HuH-7 (cell line): ENCODE measurements around the gene HDAC4.

Experiments used
- DNase-seq: peaks from one replicate; pipeline ENCODE4 v3.0.0; 2011; ENCODE audit warnings: low spot score

HDAC4 gene

GRCh38 chr2:239167766-239168444, 232.9 kb downstream of the HDAC4 start:
- no peak for DNase-seq

DNA sequence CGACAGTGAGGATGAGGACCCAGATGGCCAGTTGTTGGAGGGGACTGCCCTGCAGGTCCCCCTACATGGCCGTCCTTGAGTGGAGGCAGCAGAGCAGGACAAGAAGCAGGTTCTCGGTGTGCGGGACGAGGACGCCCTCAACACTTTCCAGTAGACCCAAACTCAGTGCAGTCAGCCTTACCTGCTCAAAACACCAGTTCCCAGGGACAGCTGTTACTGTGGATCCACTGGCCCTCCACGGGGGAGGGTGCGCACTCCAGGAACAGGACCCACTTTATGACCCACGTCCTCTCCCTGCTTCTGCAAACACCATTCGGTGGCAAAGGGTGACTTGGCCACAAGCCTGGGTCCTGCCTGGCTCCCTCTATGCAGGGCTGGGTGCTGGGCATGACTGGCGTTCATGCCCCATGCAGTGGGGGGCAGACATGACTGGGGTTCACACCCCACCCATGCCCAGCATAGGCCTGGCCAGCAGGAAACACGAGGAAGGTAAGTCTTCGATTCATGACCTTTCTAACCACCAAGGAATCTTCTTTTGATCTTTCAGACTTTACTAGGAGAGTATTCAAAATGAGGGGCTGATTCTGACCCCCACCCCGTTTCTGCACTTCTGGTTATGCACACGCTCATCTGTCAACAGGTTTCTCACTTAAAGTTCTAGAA, 233.7 kb downstream of the HDAC4 start:
- DNase-seq: no peak

DNA sequence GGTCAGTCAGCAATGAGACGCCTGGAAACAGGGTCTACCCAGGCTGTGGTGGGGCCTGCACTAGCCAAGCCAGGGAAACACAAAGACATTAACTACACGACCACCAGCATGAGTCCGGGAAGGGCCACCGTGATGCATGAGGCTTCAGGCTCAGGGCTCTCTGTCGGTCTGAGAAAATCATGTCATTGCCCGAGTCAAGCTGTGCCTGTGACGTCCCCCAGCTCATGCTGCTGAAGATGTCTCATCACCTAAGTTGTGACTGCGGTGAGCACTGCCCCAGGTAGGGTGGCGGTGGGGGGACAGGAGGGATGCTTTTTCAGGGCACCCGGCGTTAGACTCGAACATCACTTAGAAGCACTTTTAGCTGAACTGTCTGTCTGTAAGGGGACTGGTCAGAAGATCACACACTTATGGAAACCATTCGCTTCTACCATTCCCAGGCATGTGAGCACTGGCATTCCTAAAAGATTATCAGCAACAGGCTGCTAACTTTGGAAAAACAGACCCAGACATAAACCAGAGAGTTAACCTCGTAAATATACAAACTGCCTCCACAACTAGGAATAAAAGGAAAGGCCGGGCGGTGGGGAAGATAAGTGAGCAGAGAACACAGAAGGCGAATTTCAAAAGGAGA, 234.5 kb downstream of the HDAC4 start:
- DNase-seq: no peak

- DNase-seq: no peak
Observed at GRCh38 chr2:239165206-239165831, 235.5 kb downstream of the HDAC4 start.

- no peak for DNase-seq
Observed at GRCh38 chr2:239164335-239164871, 236.4 kb downstream of the HDAC4 start.

DNA sequence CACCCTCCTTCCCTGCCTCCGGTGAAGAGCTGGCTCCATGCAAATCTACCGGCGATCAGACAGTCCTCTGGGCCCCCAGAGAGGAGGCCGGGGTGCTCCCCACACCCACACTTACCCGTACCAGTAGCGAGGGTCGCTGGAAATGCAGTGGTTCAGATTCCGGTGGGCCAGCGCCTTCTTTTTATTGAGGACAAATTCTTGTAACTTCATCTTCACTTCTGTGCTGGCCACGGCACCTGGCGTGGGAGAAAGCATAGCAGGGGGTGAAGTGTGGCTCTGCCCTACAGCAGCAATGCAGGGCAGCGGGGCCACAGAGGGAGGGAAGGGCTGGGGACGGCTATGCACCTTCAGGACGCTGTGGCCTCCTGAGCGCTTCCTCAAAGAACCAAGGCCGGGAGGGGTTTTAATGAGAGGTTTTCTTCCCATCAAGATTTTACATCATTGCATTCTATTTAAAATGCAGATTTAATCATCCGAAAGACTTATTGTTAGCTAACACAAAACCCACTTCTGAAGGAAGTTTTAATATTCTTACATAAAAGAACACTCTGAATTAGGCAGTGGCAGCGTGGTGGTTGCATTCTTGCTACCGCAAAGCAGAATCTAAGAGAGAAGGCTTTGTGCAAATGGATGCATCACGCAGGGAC, 237.0 kb downstream of the HDAC4 start:
- DNase-seq: no peak

DNA sequence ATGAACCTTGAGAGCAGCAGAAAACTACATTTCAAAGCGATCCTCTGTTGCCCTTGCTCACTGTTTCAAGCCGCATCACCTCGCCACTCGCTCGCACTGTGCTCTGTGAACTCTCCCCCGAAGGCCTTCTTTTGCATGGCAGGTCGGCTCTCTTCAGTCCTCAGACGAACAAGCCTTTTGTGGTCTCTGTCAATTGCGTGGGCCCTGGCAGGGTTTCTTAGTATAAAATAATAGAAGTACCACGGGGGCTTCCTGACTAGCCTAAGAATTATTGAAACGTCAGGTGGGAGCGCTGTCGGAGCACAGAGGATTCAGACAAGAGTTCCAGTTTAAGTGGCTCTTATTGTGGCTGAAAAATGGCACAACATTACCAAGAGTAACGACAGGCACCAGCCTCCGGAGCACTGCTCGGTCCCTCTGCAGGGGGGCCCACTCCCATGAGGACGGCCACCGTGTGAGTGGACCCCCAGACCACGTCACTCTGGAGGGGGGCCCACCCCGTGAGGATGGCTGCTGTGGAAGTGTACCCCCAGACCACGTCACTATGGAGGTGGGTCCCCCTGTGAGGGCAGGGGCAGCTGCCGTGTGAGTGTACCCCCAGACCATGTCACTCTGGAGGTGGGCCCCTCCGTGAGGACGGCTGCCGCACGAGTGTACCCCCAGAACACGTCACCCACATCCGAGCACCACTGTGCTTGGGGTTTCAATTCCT, 237.7 kb downstream of the HDAC4 start:
- DNase-seq: no peak

GRCh38 chr2:239162141-239162821, 238.5 kb downstream of the HDAC4 start:
- DNase-seq: no peak

DNA sequence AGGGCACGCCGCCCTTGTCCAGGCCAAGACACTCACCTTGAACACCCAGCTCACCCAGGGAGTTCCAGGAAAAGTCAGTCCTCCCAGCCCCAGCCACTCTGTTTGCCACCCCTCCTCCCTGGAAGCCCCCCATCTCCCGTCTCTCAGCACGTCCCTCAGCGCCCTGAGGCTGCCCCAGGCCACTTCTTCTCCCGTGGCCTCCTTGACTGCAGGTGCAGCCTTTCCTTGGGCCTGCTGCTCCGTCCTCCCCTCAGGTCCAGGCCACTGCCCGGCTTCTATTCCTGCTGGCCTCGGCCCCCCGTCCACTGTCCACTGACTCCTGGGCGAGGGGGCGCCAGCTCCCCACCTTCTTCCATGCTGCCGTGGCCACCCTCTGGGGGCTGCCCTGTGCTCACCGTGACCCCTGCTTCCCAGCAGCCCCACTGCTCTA, 239.1 kb downstream of the HDAC4 start:
- DNase-seq: no peak

DNA sequence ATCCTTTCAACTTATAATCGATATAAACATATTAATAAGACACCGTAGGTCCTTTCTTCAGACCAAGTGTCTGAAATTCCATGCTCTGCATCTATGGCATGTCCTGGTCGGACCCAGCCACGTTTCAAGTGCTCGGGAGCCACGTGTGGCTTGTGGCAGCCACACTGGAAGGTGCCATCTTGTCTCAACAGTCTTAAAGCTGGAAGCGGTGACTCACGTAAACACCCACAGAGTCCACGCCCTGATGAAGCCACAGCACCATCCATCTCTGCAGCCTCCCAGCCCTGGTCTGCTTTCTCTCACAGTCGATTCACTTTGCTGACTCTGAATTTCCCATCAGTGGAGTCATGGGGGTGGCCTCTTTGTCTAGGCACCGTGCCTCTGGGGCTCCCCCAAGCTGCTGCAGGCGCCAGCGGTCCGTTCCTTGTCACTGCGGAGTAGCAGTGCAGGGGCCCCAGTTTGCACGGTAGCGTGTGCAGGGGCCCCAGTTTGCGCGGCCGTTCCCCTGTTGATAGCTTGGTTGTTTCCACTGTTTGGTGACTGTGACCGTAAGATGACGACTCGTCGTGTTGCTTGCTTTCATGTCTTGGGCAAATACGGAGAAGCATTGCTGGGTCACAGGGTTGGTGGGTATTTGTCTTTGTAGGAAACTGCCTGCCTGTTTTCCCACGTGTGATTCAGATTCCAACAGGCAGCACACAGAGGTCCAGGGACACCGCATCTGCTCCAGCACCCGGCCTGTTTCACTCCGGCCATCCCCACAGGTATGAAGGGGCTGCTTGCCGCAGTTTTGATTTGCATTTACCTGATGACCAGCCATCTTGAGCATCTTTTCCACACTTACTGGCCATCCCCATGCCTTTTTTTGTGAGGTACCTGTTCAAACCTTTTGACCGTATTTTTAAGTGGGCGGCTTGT, 240.3 kb downstream of the HDAC4 start:
- no peak for DNase-seq

DNA sequence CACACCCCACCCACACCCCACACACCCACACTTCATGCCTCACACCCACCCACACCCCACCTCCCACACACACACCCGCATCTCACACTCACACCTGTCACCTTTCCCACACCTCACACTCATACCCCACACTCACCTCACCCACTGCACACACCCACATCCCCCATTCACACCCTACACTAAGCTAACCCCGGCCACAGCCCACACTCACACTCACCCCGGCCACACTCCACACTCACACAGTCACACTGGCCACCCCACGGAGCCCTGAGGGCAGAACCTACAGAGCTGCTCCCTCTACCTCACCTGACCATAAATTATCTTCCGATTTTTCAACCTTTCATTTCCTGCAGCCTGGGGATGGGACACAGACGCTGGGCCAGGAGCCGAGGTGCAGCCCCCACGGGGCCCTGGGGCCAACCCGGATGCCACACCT, 241.3 kb downstream of the HDAC4 start:
- DNase-seq: no peak

GRCh38 chr2:239158641-239159475, 242.0 kb downstream of the HDAC4 start:
- no peak for DNase-seq

GRCh38 chr2:239157771-239158170, 243.0 kb downstream of the HDAC4 start:
- no peak for DNase-seq

DNA sequence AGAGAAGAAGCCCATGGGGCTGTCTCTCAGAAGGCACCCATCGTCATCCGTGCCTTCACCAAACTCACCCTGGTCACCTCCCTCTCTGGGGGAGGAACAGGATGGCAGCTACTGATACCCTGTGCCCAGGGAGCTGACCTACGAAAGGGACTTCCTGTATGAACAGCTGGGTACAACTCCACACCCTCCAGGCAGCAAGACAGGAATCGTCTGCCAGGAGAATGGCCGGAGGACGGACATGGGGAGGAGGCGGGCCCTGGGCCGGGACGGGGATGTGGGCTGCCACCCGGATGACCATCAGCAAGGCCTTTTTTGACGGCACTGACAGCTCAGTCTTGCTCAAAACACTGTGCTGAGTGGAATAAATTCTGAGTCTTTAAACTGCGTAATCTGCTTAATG, 243.6 kb downstream of the HDAC4 start:
- no peak for DNase-seq

GRCh38 chr2:239156516-239157265, 244.1 kb downstream of the HDAC4 start:
- DNase-seq: no peak

DNA sequence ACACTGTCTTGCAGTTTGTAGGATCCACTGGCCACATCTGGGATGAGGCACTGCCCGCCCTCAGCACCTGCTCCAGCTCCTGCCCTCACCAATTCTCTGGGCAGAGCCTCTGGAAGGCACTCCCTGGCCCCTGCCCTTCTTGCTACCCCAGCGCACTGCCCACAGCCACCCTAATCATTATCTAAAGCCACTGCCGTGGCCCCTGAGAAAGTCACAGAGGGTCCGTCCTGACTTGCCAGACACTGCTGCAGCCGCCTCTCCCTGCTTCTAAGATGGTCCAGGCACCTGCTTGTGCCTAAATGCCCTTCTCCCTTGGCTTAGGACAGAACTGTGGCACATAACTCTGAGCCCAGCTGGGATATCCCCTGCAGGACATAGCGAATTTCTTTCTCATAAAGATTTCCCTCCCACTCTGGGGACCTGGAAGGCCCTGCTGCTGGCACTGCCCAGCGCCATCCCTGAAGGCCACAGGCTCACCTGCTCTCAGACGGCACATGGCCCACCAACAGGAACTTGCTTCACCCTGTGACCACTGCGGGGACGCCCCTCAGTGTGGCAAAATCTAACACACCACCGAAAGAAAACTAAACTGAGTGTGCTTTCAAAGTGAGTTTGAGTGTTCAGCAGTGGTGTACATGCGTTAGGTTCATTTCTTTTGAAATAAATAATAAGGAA, 244.9 kb downstream of the HDAC4 start:
- DNase-seq: no peak

DNA sequence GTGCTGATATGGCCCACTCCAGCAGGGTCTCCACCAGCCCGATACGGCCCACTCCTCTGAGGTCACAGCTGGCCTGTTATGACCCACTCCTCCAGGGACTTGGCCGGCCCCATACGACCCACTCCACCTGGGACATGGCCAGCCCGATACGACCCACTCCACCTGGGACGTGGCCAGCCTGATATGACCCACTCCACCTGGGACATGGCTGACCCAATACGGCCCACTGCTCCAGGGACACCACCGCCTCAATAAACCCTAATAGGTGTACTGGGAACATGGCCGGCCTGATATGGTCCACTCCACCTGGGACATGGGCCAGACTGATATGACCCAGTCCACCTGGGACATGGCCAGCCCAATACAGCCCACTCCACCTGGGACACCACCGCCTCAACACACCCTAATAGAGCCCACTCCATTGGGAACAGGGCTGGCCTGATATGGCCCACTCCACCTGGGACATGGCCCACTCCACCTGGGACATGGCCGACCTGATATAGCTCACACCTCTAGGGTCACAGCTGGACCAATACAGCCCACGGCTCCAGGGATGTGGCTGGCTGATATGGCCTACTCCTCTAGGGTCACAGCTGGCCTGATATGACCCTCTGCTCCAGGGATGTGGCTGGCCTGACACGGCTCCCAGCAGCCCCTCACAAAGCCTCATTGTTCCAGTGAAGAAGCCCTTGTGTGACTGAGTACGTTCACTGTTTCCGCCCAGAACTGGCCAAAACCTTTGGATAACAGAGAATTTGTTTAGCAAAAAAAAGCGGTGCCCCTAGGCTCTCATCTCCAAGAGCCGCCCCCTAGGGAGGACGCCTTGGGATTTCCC, 245.6 kb downstream of the HDAC4 start:
- DNase-seq: no peak
